ENCODE measurements around the gene APOC3. TPM values are rescaled to one million over a fixed set of nuclear protein-coding genes. Genes with fewer than 3 reads are reported as not detected.

APOC3 gene
- total and polyA plus RNA-seq, 4 donors, result 0.14 to 2.3 TPM; not detected in 2

DNA sequence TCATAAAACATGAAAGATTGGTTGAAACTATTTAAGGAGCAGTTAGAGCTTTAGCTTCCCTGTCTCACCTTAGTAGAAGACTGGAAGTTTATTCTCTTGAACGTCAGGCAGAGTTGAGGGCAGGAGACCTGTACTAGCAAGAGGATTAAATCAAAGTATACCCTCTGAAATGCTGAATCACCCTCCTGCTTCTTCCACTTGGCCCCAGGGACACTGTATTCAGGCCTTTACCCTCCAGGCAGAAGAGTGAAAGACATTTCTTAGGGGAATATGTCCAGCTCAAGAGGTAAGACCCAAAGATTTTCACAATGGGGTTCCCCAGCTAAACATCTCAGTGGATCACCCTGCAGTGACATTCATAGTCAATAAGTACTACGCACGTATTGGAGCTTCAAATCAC lies 18.5 kb upstream of the APOC3 start:
- WGBS, 2 donors, result 88 to 90% methylated on average over 3 of the region's 3 CpGs
- Histone ChIP-seq H3K4me3 (no peak overlapping the region), H3K4me1 (ENCODE audit: control insufficient read depth in 5 of 5, insufficient read depth in 5 of 5, low read length in 5 of 5) (no peaks in the 10 kb centered on the region), H3K36me3 (ENCODE audit: control insufficient read depth in 4 of 4, insufficient read depth in 4 of 4, low read length in 4 of 4) (no peaks in the 10 kb centered on the region), H3K27ac (ENCODE audit: low read depth in 1 of 2, low read length in 1 of 2) (no peak overlapping the region), H3K9me3 (ENCODE audit: control insufficient read depth in 4 of 4, insufficient read depth in 3 of 4, low read length in 3 of 4) (no peaks in the 10 kb centered on the region), H3K27me3 (ENCODE audit: control insufficient read depth in 3 of 3, insufficient read depth in 3 of 3, low read length in 2 of 3) (no peaks in the 10 kb centered on the region), H3K9ac (ENCODE audit: insufficient read depth in 1 of 2, low read length in 2 of 2) (no peak overlapping the region)
- ATAC-seq (ENCODE audit: insufficient read depth, low FRiP score) (no peak), DNase-seq (no peak)
- TF ChIP-seq, protein P1, sequence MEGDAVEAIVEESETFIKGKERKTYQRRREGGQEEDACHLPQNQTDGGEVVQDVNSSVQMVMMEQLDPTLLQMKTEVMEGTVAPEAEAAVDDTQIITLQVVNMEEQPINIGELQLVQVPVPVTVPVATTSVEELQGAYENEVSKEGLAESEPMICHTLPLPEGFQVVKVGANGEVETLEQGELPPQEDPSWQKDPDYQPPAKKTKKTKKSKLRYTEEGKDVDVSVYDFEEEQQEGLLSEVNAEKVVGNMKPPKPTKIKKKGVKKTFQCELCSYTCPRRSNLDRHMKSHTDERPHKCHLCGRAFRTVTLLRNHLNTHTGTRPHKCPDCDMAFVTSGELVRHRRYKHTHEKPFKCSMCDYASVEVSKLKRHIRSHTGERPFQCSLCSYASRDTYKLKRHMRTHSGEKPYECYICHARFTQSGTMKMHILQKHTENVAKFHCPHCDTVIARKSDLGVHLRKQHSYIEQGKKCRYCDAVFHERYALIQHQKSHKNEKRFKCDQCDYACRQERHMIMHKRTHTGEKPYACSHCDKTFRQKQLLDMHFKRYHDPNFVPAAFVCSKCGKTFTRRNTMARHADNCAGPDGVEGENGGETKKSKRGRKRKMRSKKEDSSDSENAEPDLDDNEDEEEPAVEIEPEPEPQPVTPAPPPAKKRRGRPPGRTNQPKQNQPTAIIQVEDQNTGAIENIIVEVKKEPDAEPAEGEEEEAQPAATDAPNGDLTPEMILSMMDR (IDR thresholded peaks at IDR 0.05; ENCODE audit: control extremely low read depth, extremely low read depth), result no peak

DNA sequence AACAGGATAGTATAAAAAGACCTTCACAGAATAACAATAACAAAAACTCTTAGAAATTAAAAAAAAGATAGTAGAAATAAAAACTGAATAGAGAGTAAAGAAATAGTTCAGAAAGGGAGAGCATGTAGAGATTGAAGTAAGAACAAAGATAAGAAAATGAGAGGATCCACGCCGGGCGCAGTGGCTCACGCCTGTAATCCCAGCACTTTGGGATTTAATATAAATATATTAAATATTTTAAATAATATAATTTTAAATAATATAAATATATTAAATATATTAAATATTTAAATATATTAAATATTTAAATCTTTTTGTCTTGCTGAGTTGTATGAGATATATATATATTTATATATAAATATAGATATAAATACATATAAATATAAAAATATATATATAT lies 17.6 kb upstream of the APOC3 start:
- ATAC-seq (ENCODE audit: insufficient read depth, low FRiP score) (no peak), DNase-seq (no peak)
- H3K27me3 ChIP-seq (ENCODE audit: control insufficient read depth in 3 of 3, insufficient read depth in 3 of 3, low read length in 2 of 3), result no peaks in the 10 kb centered on the region
- TF ChIP-seq, protein P1 (IDR thresholded peaks at IDR 0.05; ENCODE audit: control extremely low read depth, extremely low read depth), result no peak
- no peaks in the 10 kb centered on the region for H3K36me3 ChIP-seq (ENCODE audit: control insufficient read depth in 4 of 4, insufficient read depth in 4 of 4, low read length in 4 of 4)
- H3K9ac ChIP-seq (ENCODE audit: insufficient read depth in 1 of 2, low read length in 2 of 2), result no peak overlapping the region
- H3K4me3 ChIP-seq, result no peak overlapping the region
- H3K4me1 ChIP-seq (ENCODE audit: control insufficient read depth in 5 of 5, insufficient read depth in 5 of 5, low read length in 5 of 5), result no peaks in the 10 kb centered on the region
- no peaks in the 10 kb centered on the region for H3K9me3 ChIP-seq (ENCODE audit: control insufficient read depth in 4 of 4, insufficient read depth in 3 of 4, low read length in 3 of 4)
- WGBS, 2 donors, result 88 to 98% methylated on average over 4 of the region's 4 CpGs
- H3K27ac ChIP-seq (ENCODE audit: low read depth in 1 of 2, low read length in 1 of 2), result no peak overlapping the region

DNA sequence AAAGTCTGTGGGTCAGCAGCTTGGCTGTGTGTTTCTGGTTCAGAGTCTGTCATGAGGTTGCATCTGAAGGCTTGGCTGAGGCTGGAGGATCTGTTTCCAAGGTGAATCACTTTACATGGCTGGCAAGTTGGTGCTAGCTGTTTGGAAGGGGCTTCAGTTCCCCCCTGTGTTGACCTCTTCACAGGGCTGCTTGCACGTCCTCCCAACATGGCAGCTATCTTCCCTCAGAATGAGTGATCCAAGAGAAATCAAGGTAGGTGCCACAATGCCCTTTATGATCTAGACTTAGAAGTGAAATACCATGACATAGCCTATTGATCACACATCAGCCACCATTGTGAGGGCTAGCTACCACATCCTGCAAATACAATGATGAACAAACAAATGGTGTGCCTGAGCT lies 16.5 kb upstream of the APOC3 start:
- no peak for DNase-seq
- no peaks in the 10 kb centered on the region for H3K9me3 ChIP-seq (ENCODE audit: control insufficient read depth in 4 of 4, insufficient read depth in 3 of 4, low read length in 3 of 4)
- H3K36me3 ChIP-seq (ENCODE audit: control insufficient read depth in 4 of 4, insufficient read depth in 4 of 4, low read length in 4 of 4), result no peaks in the 10 kb centered on the region
- H3K27me3 ChIP-seq (ENCODE audit: control insufficient read depth in 3 of 3, insufficient read depth in 3 of 3, low read length in 2 of 3), result no peaks in the 10 kb centered on the region
- H3K27ac ChIP-seq (ENCODE audit: low read depth in 1 of 2, low read length in 1 of 2), result no peak overlapping the region
- no peak for ATAC-seq (ENCODE audit: insufficient read depth, low FRiP score)
- 88 to 91% methylated on average over 1 of the region's 1 CpG for WGBS, 2 donors
- no peak overlapping the region for H3K9ac ChIP-seq (ENCODE audit: insufficient read depth in 1 of 2, low read length in 2 of 2)
- TF ChIP-seq, protein P1 (IDR thresholded peaks at IDR 0.05; ENCODE audit: control extremely low read depth, extremely low read depth), result no peak
- no peak overlapping the region for H3K4me3 ChIP-seq
- no peaks in the 10 kb centered on the region for H3K4me1 ChIP-seq (ENCODE audit: control insufficient read depth in 5 of 5, insufficient read depth in 5 of 5, low read length in 5 of 5)

DNA sequence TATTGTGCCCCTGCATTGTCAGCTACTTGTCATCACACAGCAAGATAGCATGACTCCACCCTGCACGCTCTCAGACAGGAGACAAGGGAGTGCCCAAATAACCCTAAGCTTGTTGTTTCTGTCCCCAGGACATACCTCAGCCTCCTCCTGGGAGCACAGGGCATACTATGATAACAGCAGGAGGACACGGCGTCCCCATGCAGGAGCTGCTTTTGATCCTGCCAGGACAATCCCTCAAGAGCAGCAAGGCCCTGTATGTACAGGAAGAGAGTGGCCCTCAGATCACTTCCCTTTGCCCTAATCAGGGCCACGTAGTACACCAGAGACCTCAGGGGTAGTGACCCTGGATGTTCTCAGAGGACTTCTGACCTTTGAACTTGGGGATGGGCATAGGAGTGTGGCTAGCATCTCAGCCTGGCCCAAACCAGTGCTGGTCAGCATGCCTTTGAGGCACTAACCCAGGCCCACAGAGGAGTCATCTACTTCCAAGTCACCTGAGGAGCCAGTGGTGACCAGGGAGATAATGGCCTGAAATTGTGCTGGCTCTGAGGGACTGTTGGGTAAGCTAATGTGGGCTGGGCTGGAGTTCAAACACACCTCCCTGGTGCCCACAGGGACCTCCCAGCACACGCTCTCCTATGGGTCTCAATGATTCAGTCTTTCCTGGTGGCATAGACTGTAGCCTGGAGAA lies 15.8 kb upstream of the APOC3 start:
- TF ChIP-seq, protein P1 (IDR thresholded peaks at IDR 0.05; ENCODE audit: control extremely low read depth, extremely low read depth), result no peak
- 74 to 76% methylated on average over 5 of the region's 5 CpGs for WGBS, 2 donors
- DNase-seq (no peak), ATAC-seq (ENCODE audit: insufficient read depth, low FRiP score) (no peak)
- Histone ChIP-seq H3K27ac (ENCODE audit: low read depth in 1 of 2, low read length in 1 of 2) (no peak overlapping the region), H3K9ac (ENCODE audit: insufficient read depth in 1 of 2, low read length in 2 of 2) (no peak overlapping the region), H3K4me3 (no peak overlapping the region), H3K9me3 (ENCODE audit: control insufficient read depth in 4 of 4, insufficient read depth in 3 of 4, low read length in 3 of 4) (no peaks in the 10 kb centered on the region), H3K27me3 (ENCODE audit: control insufficient read depth in 3 of 3, insufficient read depth in 3 of 3, low read length in 2 of 3) (no peaks in the 10 kb centered on the region), H3K4me1 (ENCODE audit: control insufficient read depth in 5 of 5, insufficient read depth in 5 of 5, low read length in 5 of 5) (no peaks in the 10 kb centered on the region), H3K36me3 (ENCODE audit: control insufficient read depth in 4 of 4, insufficient read depth in 4 of 4, low read length in 4 of 4) (no peaks in the 10 kb centered on the region)

All from lung (tissue), 12 donors.